ENCODE results near the gene BNIP3. TPM values are rescaled to one million over a fixed set of nuclear protein-coding genes. Genes with fewer than 3 reads are reported as not detected.

The BNIP3 gene
- 38.9 TPM for total RNA-seq
- long read RNA-seq, transcript BNIP3-201 (6 exons, 2,861 nt), result major isoform, 119 of 153 reads
- long read RNA-seq, partial matches to known transcripts, result 25 of 153 reads
- long read RNA-seq, other reads (novel, unspliced or antisense), result 7 of 153 reads

- ATAC-seq, result peak; percentile 98
- peak within 1 kb of the TSS; percentile 93 for H3K4me3 ChIP-seq
- H3K36me3 ChIP-seq, result no peaks in the 10 kb centered on the region
- DNase-seq, result peak; percentile 95
- H3K27ac ChIP-seq, result peak within 1 kb of the TSS; percentile 78
- peak; percentile 19 for TF ChIP-seq CTCF (IDR thresholded peaks at IDR 0.05)
- H3K4me1 ChIP-seq, result peaks cover 37% of the 10 kb centered on the region
- H3K27me3 ChIP-seq (ENCODE audit: low read depth), result no peaks in the 10 kb centered on the region
- no peaks in the 10 kb centered on the region for H3K9me3 ChIP-seq
- intact Hi-C loops (cut with DNase I), result no loop called here
These were observed at the start of gene BNIP3 for GRCh38 chr10:131981429-131982184. TSS of gene BNIP3 (minus strand) at chr10:131981923. CDS start at chr10:131981806, 117 bp downstream.

GRCh38 chr10:132030898-132031463, 49.3 kb upstream of the BNIP3 start:
- Histone ChIP-seq H3K4me3 (no peak overlapping the region), H3K27ac (no peak overlapping the region), H3K4me1 (no peaks in the 10 kb centered on the region), H3K36me3 (no peaks in the 10 kb centered on the region), H3K9me3 (no peaks in the 10 kb centered on the region), H3K27me3 (ENCODE audit: low read depth) (peaks cover 79% of the 10 kb centered on the region)
- ATAC-seq, result peak; percentile 51 to 59
- no peak for TF ChIP-seq CTCF (IDR thresholded peaks at IDR 0.05)
- intact Hi-C loops (cut with DNase I), result no loop called here
- DNase-seq, result no peak

GRCh38 chr10:132028706-132029105, 47.0 kb upstream of the BNIP3 start:
- peaks cover 79% of the 10 kb centered on the region for H3K27me3 ChIP-seq (ENCODE audit: low read depth)
- H3K36me3 ChIP-seq, result no peaks in the 10 kb centered on the region
- H3K4me1 ChIP-seq, result peaks cover 3% of the 10 kb centered on the region
- H3K9me3 ChIP-seq, result no peaks in the 10 kb centered on the region
- no peak overlapping the region for H3K4me3 ChIP-seq
- no peak for DNase-seq
- H3K27ac ChIP-seq, result no peak overlapping the region
- no peak for TF ChIP-seq CTCF (IDR thresholded peaks at IDR 0.05)
- intact Hi-C loops (cut with DNase I), result no loop called here
- no peak for ATAC-seq

- intact Hi-C loops (cut with DNase I), result no loop called here
- H3K36me3 ChIP-seq, result no peaks in the 10 kb centered on the region
- no peak for DNase-seq
- no peak for TF ChIP-seq CTCF (IDR thresholded peaks at IDR 0.05)
- peaks cover 75% of the 10 kb centered on the region for H3K27me3 ChIP-seq (ENCODE audit: low read depth)
- peaks cover 14% of the 10 kb centered on the region for H3K4me1 ChIP-seq
- no peaks in the 10 kb centered on the region for H3K9me3 ChIP-seq
- no peak for ATAC-seq
- no peak overlapping the region for H3K27ac ChIP-seq
- H3K4me3 ChIP-seq, result no peak overlapping the region
These were observed 45.8 kb upstream of the BNIP3 start for GRCh38 chr10:132027423-132027983.

GRCh38 chr10:132023092-132023811, 41.5 kb upstream of the BNIP3 start:
- intact Hi-C loops (cut with DNase I), result loop anchor here (5.0 kb wide), 1 partner anchor 136 kb away; no protein-coding TSS in a partner anchor
- Histone ChIP-seq H3K36me3 (no peaks in the 10 kb centered on the region), H3K27ac (no peak overlapping the region), H3K4me1 (peaks cover 14% of the 10 kb centered on the region), H3K27me3 (ENCODE audit: low read depth) (peaks cover 42% of the 10 kb centered on the region), H3K9me3 (no peaks in the 10 kb centered on the region), H3K4me3 (peak overlapping the region; percentile 41)
- peak; percentile 90 for TF ChIP-seq CTCF (IDR thresholded peaks at IDR 0.05)
- ATAC-seq (peak; percentile 91 to 94), DNase-seq (peak; percentile 88)
